KOPT-K1 (cell line): ENCODE measurements around the gene UNC93B1.

Experiments
- H3K27ac ChIP-seq: fragments of 200-600 bp; sonication (generic); 2 replicates; pipeline ENCODE4 v1.5.1; 2016; ENCODE audit warnings: antibody characterized with exemption, mild to moderate bottlenecking, low read depth, low read length; ENCODE audit not compliant: poor library complexity, severe bottlenecking
- H3K36me3 ChIP-seq: fragments of 200-600 bp; sonication (generic); 2 replicates; pipeline ENCODE4 v1.5.1; 2017; ENCODE audit warnings: antibody characterized with exemption, mild to moderate bottlenecking, low read length, moderate library complexity; ENCODE audit not compliant: insufficient read depth
- H3K9me3 ChIP-seq: fragments of 200-600 bp; sonication (generic); 2 replicates; pipeline ENCODE4 v1.5.1; 2017; ENCODE audit warnings: antibody characterized with exemption, low read length, mild to moderate bottlenecking; ENCODE audit not compliant: insufficient read depth, poor library complexity, severe bottlenecking

Gene UNC93B1

GRCh38 chr11:68010090-68011041 is 6.5 kb upstream of the UNC93B1 start, which contains the start of gene ALDH3B1:
TSS of gene ALDH3B1 (plus strand) at chr11:68010327. CDS start at chr11:68015298, 4,971 bp downstream.
- no peaks in the 10 kb centered on the region for H3K9me3 ChIP-seq
- no peaks in the 10 kb centered on the region for H3K36me3 ChIP-seq
- no peak within 1 kb of the TSS for H3K27ac ChIP-seq

- Histone ChIP-seq H3K27ac (no peak overlapping the region), H3K9me3 (no peaks in the 10 kb centered on the region), H3K36me3 (no peaks in the 10 kb centered on the region)
Observed at GRCh38 chr11:68009391-68010089, 5.6 kb upstream of the UNC93B1 start.

GRCh38 chr11:68008381-68009337 is 4.8 kb upstream of the UNC93B1 start:
- Histone ChIP-seq H3K27ac (no peak overlapping the region), H3K36me3 (no peaks in the 10 kb centered on the region), H3K9me3 (no peaks in the 10 kb centered on the region)

DNA sequence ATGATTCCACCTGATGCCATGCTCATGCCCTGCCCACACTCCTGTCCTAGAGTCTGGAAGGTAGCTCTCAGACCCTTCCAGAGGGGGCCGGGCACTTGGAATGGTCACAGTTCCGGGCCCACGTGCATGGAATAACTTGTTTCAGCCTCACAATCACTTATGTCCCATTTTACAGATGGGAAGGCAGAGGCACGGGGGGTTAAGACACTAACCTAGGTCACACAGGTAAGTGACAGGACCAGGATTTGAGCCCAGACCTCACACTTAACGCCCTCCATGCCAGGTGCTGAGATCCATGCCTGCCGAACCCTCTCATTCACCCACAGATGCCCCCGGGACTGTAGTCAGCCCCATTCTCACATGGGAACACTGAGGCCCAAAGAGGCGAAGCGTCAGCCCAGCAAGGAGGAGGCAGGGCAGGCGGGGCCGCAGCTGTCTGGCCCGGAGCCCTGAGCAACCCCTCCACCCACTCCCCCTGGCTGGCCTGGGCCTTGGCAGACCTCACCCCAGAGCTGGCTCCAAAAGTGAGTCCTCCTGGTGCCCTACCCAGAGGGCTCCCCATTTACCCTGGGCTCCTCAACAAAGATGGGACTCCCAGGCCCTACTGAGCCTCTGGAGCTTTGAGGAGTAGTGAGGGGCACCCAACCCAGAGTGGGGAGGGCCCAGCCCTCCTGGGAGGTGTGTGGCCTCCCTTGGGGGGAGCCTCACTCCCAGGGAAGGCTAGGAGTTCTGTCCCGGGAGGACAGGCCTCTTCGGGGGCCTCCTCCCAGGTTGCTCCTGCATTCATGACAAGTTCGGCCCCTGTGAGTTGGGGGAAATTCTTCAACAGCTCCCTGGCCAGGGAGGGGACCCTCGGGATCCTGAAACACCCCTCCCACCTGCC is 3.8 kb upstream of the UNC93B1 start:
- Histone ChIP-seq H3K36me3 (no peaks in the 10 kb centered on the region), H3K9me3 (no peaks in the 10 kb centered on the region), H3K27ac (no peak overlapping the region)

- Histone ChIP-seq H3K27ac (no peak overlapping the region), H3K36me3 (no peaks in the 10 kb centered on the region), H3K9me3 (no peaks in the 10 kb centered on the region)
Observed at GRCh38 chr11:68006606-68007166, 2.8 kb upstream of the UNC93B1 start.

DNA sequence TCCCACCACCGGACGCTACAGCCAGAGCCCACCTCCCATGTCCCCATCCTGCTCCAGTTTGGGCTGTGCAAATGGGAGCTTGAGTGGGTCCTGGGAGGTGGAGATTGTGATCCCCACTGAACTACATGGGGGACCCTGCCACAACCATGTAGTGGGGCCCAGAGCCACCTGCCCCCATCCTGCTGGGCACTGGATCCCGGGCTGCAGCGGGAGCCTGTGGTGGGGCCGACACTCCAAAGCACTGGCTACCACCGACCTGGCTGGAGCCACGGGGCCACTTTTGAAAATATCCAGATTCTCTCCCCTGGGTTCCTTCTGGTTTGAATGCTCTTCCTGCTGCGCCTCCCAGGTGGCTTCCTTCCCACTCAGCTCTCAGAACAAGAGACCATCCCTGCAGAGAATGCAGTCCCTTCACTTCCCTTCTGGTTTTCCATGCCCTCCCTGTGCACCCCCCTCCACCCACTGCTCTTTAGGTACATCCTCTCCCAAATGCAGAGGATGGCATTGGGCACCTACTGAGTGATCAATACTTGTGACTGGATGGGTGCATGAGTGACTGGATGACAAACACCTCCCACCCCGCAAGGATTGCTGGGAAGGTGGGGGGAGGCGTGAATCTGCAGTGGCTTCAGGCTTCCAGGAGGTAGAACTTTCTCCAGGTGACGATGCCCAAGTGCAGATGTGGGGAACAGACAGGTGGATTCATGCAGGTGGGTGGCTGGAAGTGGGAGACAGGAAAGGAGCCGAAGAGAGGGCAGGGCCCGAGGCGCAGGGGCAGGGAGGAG is 846 bp upstream of the UNC93B1 start:
- Histone ChIP-seq H3K27ac (no peak overlapping the region), H3K36me3 (no peaks in the 10 kb centered on the region), H3K9me3 (no peaks in the 10 kb centered on the region)

- Histone ChIP-seq H3K27ac (no peak overlapping the region), H3K36me3 (no peaks in the 10 kb centered on the region), H3K9me3 (no peaks in the 10 kb centered on the region)
Observed at GRCh38 chr11:68002938-68003845, 705 bp downstream of the UNC93B1 start.

- no peaks in the 10 kb centered on the region for H3K9me3 ChIP-seq
- H3K36me3 ChIP-seq, result no peaks in the 10 kb centered on the region
- no peak overlapping the region for H3K27ac ChIP-seq
Observed at GRCh38 chr11:68002575-68002937, 1.3 kb downstream of the UNC93B1 start.

DNA sequence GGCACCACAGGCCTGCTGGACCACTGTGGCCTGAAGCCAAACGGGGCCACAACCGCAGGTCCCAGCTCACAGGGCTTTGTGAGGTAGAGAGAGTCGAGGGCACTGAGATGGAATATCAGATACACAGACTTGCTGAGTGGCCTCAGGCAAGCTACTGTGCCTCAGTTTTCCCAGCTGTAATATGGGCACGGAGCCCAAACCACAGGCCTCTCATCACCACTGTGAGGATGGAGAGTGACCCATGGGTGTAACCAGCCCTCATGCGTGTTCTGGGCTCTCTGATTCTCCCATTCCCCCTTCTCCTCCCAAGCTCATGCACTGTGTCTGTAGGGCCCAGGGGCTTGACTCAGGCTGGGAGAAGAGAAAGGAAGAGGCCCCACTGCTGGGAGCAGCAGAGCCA is 4.2 kb downstream of the UNC93B1 start:
- H3K9me3 ChIP-seq, result no peaks in the 10 kb centered on the region
- no peak overlapping the region for H3K27ac ChIP-seq
- H3K36me3 ChIP-seq, result no peaks in the 10 kb centered on the region

DNA sequence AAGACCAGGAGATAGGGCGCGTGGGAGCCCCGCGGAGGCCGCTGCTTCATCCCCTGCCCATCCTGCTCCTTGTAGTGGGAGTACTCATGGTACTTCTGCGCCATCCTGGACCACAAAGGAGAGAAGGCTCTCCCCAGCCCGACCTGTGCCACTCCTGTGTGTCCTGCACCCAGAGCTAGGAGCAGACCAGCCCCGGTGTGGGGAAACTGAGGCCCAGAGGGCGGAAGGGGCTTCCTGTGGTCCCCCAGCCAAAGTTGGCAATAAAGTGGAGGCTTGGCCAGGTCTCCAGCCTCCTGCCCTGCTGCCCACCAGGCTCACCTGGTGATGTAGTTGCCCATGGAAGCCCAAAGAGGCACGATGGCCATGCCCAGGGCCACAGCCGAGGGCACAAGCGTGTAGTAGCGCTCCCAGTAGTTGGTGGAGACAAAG is 4.7 kb downstream of the UNC93B1 start:
- no peaks in the 10 kb centered on the region for H3K36me3 ChIP-seq
- no peaks in the 10 kb centered on the region for H3K9me3 ChIP-seq
- H3K27ac ChIP-seq, result no peak overlapping the region

DNA sequence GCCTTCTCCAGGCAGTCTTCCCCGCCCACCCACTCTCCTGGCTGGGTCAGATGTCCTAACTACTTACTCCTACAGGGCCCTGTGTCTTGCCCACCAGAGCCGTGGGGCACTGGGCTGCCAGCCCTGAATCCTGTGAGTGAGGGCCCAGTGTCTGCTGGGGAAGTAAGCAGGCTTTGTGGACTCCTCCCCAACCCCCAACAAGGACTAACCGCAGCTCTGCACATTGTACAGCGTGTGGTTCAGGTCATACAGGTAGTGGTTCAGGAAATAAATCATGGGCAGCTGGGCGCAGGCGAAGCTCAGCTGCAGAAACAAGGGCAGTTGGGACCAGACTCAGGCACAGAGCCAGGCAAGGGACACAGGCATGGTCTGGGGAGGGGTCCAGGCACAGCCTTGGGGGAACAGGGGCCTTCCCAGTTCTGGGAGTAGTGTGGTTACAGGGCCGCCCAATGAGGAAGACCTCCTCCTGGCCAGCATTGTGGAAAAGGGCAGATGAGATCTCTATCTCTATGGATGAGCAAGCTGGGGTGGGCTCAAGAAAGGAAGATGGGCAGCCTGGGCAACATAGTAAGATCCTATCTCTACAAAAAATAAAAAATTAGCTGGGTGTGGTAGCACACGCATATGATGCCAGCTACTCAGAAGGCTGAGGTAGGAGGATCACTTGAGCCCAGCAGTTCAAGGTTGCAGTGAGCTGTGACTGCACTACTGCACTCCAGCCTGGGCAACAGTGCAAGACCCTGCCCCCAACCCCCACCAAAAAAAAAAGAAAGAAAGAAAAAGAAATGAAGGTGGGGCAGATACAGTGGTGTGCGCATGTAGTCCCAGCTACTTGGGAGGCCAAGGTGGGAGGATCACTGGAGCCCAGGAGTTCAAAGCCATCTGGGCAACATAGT is 5.5 kb downstream of the UNC93B1 start:
- Histone ChIP-seq H3K27ac (no peak overlapping the region), H3K36me3 (no peaks in the 10 kb centered on the region), H3K9me3 (no peaks in the 10 kb centered on the region)
